HG02870 (cell line): ENCODE measurements around the gene KRT81.
"Not testable (repeated sequence)": the region's sequence is repeated elsewhere in the genome, so short reads cannot be mapped to it uniquely, and the experiment has no call there.

Experiments used
- ATAC-seq: cut with Tn5 transposase; IDR thresholded peaks from one replicate; pipeline ENCODE4 v1.9.1; 2021; ENCODE audit warnings: mild to moderate bottlenecking, moderate library complexity; ENCODE audit not compliant: unreplicated experiment

The KRT81 gene

GRCh38 chr12:52256584-52256935 lies 34.8 kb downstream of the KRT81 start:
- ATAC-seq = no peak

DNA sequence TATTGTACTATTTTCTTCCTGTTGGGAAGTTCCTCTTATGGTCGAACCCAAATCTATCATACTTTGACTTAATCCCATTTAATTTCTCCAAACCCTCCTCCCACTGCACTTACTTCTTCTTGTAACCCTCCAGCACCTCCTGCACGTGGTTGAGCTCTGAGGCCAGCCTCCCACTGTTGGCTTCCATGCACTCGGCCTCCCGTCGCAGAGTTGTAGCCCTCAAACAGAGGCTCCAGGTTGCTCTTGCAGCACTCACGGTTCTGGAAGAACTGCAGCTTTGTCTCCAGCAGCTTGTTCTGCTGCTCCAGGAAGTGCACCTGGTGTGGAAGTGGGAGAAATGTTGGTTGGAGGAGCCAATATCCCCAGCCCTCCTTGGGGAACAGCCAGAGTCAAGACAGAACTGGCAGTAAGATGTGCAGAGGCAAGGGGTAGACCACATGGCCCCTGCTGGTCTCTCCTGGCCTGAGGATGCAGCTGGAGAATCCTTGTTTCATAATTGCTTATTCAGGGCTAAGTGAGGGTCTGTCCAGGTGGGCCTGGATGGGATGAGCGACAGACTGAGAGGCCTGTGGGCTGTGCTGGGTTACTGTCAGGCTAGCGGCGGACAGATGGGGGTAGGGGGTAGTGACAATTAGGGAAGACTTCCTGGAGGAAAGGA lies 35.3 kb downstream of the KRT81 start:
- no peak for ATAC-seq

DNA sequence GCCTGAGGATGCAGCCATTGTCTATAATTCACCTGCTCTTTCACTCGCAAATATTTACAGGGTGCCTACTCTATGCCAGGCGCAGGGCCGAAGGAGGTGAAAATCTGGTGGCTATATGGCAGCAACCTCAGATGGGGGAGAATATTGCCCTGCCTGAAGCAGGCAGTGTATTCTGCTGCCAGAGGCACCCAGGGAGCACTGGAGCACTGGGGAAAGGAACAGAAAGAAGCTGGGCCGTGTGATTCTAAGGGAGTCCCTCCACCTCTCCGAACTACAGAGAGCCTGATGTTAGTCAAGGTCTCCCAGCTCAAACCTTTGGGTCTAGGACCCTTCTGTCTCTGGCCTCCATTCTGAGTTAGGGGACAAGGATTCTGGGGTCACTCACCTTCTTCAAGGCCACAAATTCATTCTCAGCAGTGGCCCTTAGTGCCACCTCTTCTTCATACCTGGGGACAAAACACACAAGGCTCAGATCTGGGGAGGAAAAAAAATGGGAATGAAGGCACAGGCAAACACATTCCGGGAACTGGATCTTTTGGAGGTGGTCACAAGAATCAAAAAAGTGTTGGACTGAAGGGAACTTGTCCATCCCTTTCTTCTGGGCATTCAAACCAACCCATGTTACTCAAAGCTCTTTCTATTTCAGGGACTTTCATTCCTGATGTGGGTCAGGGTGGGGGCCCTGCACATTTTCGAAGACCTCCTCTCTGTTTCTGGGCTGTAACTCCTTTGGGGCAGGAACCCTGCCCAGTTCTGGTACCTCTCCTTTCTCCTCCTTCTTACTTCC lies 36.2 kb downstream of the KRT81 start:
- ATAC-seq = no peak

GRCh38 chr12:52254180-52254964 lies 37.0 kb downstream of the KRT81 start:
- ATAC-seq = no peak

DNA sequence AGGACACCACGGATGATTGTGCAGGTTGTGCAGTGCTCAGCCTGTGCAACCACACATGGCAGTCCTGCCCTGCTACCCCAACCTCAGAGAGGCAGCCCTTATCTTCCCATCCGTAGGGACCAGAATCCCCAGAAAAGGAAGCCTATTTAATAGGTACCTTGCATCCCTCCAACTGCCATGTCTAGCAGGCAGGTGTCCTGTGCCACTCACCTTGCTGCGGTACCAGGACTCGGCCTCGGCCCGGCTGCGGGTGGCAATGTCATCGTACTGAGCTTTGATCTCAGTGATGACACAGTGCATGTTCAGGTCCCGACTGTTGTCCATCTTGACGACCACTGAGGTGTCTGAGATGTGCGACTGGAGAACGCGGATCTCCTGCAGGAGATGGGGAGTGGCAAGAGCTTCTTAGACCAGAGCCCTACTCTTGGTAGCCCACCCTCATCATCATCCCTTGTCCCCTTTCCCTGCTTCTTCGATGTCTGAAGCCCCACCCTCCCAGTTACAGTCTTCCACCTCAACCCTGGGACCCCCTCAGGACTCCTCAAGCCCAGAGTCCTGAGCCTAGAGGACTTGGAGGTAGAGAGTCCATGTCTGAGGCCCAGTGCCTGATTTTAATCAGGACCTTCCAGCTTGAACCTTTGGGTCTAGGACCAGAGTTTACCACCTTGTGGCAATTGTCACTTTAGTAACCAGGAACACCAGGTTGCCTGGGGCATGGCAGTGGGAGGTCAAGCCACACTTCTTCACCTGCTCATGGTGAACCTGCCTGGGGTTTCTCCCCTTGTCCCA lies 37.7 kb downstream of the KRT81 start:
- no peak for ATAC-seq

GRCh38 chr12:52252728-52253343 lies 38.5 kb downstream of the KRT81 start:
- ATAC-seq = no peak

- not testable (repeated sequence) for ATAC-seq
Measured at GRCh38 chr12:52252175-52252615, 39.1 kb downstream of the KRT81 start.

GRCh38 chr12:52251367-52252051 lies 39.8 kb downstream of the KRT81 start:
- ATAC-seq = no peak

DNA sequence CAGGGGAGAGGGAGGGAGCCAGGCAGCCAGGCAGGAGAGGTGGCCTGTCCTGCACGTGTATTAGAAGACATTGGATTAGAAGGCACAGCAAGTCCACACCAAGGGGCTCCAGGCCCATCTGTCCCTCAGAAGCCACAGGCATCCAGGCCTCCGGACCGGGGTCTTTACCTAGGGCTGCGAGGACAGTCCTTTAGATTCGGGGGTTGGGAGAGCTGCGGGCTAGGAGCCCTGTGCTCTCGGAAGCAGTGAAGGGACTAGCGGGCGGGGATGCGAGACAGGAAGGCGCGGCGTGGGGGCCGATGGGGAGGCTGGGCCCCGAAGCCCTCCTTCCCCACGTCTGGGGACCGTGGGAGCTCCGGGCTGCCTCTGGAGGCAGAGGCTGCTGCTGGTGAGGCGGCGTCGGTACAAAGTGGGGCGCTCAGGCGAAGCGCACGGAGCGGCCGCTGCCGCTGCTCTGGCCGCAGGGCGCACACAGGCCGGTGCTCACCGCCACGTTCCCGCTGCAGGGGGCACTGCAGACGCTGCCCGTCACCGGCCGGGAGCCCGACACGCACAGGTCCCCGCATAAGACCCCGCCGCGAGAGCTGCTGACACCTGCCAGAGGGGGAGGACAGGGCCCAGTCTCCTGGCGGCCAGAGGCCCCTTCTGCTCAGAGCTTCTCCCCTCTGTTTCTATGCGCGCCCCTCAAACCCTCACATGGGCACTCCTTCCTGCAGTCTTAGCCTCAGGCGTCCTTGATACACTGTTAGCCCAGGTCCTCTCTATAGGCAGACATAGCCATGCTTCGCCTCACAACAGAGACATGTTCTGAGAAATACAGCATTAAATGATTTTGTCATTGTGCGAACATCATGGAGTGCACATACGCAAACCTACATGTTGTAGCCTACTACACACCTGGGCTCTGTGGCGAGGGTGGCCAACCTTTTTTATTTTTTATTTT lies 41.0 kb downstream of the KRT81 start:
- no peak for ATAC-seq

DNA sequence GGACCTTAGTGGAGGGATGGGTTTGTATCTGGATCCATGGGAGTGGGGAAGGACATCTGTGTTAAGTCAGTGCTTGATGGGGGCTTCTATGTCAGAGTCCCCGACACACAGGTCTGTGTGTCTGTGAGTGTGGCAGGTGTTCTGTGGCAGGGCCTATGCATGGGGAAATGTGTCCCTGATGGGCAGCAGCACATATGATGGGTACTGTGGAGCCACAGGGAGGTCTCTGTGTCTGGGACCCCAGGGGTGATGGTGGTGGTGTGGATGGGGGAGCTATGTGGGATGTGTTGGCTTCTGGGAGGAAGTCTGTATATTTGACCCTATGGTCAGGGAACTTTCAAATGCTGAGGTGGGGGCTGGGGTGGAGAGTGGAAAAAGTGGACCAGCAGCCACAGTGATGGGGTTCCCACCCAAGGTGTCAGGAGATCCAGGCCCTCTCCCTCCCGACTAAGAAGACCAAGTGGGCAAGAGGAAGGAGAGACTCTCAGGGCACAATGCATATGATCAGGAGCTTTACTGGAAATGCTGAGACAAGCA lies 41.8 kb downstream of the KRT81 start:
- no peak for ATAC-seq

GRCh38 chr12:52248541-52249461 lies 42.5 kb downstream of the KRT81 start:
- no peak for ATAC-seq

DNA sequence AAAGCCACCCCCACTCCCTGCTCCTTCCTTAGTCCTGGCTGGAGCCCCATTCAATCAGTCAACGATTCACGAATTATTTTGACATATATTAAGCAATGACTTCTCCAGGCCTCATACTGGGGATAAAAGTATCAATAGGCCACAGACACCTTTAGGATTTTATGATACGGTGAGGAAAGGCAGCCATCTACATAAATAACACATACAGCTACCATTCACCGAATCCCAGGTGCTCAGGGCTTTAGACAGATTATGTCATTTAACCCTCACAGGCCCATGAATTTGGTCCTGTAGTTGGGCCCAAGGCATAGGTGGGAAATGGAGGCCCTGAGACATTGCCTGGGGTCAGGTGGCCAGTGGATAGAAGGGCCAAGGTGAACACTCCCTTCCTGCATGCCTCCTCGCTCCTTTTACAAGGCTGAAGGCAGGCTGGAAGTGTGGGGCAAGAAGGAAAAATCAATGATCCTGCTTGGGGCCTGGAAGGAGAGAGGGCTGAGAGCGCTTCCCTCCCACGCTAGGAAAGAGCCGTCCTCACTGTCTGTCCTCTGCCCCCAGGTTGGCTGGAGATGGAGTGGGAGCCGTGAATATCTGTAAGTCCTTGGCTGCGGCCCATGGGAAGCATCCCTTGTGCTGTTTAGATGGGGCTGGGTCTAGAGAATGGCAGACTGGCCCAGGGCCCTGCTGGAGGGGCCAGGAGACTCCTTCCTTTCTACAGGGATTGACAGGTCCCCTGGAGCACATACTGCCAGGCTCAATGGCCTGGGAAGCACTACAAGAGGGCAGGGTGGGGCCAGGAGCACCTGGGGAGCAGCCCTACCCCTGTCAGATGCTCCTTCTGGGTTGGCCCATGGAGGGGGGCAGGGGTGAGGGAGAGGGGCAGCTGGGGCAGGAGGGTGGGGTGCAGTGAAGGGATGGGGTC lies 43.5 kb downstream of the KRT81 start:
- ATAC-seq = no peak

DNA sequence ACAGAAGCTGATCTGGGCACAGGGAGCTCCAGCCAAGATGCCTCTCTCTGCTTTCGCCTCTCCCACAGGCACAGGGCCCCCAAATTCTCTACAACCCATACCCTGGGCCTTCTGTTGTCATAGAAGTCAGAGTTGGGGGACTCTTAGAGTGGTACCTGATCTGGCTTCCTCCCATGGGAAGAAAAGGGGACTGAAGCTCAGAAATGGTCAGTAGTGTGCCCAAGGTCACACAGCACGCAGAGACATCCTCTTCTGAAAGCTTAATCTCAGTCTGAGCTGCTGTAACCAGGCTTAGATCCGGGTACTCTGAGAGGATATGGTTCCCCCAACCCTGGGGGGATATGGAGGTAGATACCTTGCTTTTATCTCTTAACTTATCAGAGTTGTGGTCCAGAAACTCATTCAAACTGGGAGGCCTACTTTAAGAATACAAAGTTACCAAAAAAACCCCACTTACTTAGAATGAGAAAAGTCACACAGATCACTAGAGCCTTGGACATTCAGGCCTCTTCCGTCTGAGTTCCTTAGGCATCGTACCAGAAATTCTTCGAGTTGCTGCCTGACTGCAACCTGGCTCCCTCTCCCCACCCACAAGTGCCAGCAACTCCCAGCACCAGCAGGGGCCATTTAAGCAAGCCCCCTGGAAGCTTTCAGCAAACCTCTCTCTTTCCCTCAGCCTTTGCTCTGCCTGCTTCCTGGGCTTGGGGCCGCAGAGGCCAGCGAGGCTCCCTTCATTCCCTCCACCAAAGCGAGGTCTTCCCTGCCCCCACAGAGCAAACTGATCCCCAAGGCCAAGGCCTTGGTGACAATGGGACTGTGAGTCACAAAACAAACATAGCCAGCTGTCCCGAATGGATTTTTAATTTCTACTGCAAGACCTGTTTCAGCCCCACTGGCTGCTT lies 44.4 kb downstream of the KRT81 start:
- ATAC-seq = no peak

- no peak for ATAC-seq
Measured at GRCh38 chr12:52245962-52246569, 45.3 kb downstream of the KRT81 start.
